ENCODE data around the gene FHAD1.

Gene FHAD1

DNA sequence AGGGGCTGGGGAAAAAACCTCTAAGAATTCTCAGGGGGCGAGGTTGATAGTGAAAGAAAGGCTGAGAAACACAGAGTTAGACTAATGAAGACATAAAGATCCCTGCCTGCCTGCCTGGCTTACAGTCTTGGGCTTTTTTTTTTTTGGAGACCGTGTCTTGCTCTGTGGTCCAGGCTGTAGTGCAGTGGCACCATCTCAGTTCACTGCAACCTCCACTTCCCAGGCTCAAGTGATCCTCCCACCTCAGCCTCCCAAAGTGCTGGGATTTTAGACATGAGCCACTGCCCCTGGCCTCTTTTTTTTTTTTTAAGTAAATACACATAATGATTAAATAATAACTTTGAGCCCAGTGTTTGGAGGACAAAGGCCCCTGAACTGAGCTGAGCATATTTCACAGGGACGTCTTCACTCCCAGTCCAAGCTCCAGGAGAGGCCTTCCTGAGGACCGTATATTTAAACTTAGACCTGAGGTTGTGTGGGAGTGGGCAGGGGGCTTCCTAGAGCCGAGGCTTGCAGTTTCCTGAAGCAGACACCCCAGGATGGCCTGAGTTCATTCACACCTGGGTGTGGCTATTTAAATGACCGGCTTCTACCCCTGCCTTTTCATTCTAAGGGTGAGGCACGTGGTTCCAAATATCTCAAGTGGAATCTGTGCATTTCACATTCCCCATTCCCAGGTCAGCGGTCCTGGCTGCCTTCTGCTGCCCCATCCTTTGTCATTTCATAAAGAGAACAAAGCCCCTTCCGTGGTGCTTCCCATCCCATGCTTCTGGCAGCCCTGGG, 146.6 kb downstream of the FHAD1 start:
- Histone ChIP-seq H3K36me3 (ENCODE audit: control insufficient read depth, insufficient read depth, low read length) (no peaks in the 10 kb centered on the region), H3K27ac (ENCODE audit: insufficient read depth, low read depth, low read length, poor library complexity, severe bottlenecking) (no peak overlapping the region), H3K27me3 (ENCODE audit: control insufficient read depth, insufficient read depth, low read length, poor library complexity, severe bottlenecking) (peaks cover 2% of the 10 kb centered on the region), H3K9me3 (ENCODE audit: control insufficient read depth, low read length) (no peaks in the 10 kb centered on the region), H3K4me1 (ENCODE audit: control insufficient read depth, insufficient read depth, low read length) (peaks cover 2% of the 10 kb centered on the region), H3K4me3 (ENCODE audit: insufficient read depth, low read depth, low read length) (no peak overlapping the region)
- whole genome bisulfite sequencing, 2 experiments = 59 to 60% methylated on average over 9 of the region's 9 CpGs

DNA sequence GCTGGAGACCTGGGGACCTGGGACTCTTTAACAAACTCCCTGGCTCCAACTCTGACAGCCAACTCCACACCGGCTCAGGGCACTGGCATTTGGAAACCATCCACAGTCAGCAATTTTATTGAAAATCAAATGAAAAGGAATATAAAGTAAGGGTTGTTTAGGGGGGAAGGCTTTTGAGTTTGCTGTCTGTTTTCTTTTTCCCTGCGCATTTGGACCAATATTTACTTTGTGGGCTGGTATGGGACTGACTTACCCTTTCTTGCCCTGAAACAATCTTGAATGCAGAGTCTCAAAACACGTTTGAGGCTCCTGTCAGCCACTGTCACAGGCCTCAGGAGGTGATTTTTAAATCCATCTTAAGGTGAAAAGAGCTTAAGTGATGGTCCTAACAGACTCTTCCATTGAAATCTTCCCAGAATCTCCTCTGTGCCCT, 147.3 kb downstream of the FHAD1 start:
- no peaks in the 10 kb centered on the region for H3K36me3 ChIP-seq (ENCODE audit: control insufficient read depth, insufficient read depth, low read length)
- no peaks in the 10 kb centered on the region for H3K27me3 ChIP-seq (ENCODE audit: control insufficient read depth, insufficient read depth, low read length, poor library complexity, severe bottlenecking)
- 61 to 73% methylated on average over 3 of the region's 3 CpGs for WGBS, 2 experiments
- H3K9me3 ChIP-seq (ENCODE audit: control insufficient read depth, low read length) = no peaks in the 10 kb centered on the region
- no peak overlapping the region for H3K27ac ChIP-seq (ENCODE audit: insufficient read depth, low read depth, low read length, poor library complexity, severe bottlenecking)
- H3K4me3 ChIP-seq (ENCODE audit: insufficient read depth, low read depth, low read length) = no peak overlapping the region
- no peaks in the 10 kb centered on the region for H3K4me1 ChIP-seq (ENCODE audit: control insufficient read depth, insufficient read depth, low read length)

DNA sequence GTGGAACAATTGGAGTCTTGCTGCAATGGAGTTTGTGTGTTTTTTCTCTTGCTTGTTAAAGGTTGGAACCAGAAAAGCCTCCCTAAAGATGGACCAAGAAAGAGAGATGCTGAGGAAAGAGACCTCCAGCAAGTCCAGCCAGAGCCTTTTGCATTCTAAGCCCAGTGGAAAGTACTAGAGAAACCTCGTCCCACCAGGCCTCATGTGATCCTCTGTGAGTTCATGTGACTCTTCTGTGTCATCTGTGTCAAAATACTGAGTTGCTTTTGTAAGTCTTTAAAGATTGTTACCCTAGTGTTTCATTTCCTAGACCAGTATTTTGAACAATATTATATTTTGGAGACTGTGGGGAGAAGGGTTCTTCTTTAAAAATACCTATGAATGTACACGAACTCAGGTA, 150.2 kb downstream of the FHAD1 start:
- H3K27me3 ChIP-seq (ENCODE audit: control insufficient read depth, insufficient read depth, low read length, poor library complexity, severe bottlenecking) = no peaks in the 10 kb centered on the region
- H3K27ac ChIP-seq (ENCODE audit: insufficient read depth, low read depth, low read length, poor library complexity, severe bottlenecking) = no peak overlapping the region
- 93% methylated on average over 2 of the region's 2 CpGs for WGBS, 2 experiments
- H3K4me3 ChIP-seq (ENCODE audit: insufficient read depth, low read depth, low read length) = no peak overlapping the region
- no peaks in the 10 kb centered on the region for H3K4me1 ChIP-seq (ENCODE audit: control insufficient read depth, insufficient read depth, low read length)
- no peaks in the 10 kb centered on the region for H3K9me3 ChIP-seq (ENCODE audit: control insufficient read depth, low read length)
- H3K36me3 ChIP-seq (ENCODE audit: control insufficient read depth, insufficient read depth, low read length) = no peaks in the 10 kb centered on the region

DNA sequence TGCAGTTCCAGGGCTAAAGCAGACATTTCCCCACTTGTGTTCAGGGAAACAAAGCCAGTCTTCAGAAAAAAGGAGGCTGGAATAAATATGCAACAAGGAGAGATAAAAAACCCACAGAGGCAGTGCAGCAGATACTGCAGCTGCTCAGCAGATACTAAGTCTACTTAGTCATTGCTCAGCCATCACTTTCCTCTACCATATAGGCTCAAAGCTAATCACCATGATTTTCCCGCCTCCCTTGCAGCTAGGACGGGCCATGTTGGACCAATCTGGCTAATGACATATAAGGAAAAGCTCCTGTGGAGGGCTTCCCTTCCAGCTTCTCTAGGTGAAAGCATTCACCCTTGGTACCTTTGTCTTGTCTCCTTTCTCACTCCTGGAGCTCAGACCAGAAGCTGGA, 152.7 kb downstream of the FHAD1 start:
- Histone ChIP-seq H3K9me3 (ENCODE audit: control insufficient read depth, low read length) (no peaks in the 10 kb centered on the region), H3K4me3 (ENCODE audit: insufficient read depth, low read depth, low read length) (no peak overlapping the region), H3K27ac (ENCODE audit: insufficient read depth, low read depth, low read length, poor library complexity, severe bottlenecking) (no peak overlapping the region), H3K36me3 (ENCODE audit: control insufficient read depth, insufficient read depth, low read length) (no peaks in the 10 kb centered on the region), H3K4me1 (ENCODE audit: control insufficient read depth, insufficient read depth, low read length) (no peaks in the 10 kb centered on the region), H3K27me3 (ENCODE audit: control insufficient read depth, insufficient read depth, low read length, poor library complexity, severe bottlenecking) (no peaks in the 10 kb centered on the region)
- 94 to 100% methylated on average over 2 of the region's 2 CpGs for WGBS, 2 experiments

DNA sequence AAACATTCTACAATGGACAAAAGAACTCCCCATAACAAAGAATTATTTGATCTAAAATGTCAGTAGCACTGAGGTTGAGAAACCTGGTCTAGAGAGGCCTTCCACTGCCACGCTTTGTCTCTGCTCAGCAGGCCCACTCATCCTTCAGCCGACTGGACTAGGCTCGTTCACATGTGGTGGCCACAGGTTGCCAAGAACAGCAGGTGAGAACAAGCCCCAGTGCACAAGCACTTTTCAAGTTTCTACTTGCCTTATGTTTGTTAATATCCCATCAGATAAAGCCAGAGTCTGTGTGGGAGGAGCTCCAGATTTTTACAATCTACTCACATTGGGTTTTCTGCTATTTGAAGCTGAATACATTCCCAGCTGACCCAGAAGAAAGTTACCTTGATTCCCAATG, 153.6 kb downstream of the FHAD1 start:
- WGBS, 2 experiments = 92 to 93% methylated on average over 3 of the region's 3 CpGs
- no peaks in the 10 kb centered on the region for H3K36me3 ChIP-seq (ENCODE audit: control insufficient read depth, insufficient read depth, low read length)
- no peaks in the 10 kb centered on the region for H3K9me3 ChIP-seq (ENCODE audit: control insufficient read depth, low read length)
- H3K27me3 ChIP-seq (ENCODE audit: control insufficient read depth, insufficient read depth, low read length, poor library complexity, severe bottlenecking) = no peaks in the 10 kb centered on the region
- no peak overlapping the region for H3K27ac ChIP-seq (ENCODE audit: insufficient read depth, low read depth, low read length, poor library complexity, severe bottlenecking)
- no peak overlapping the region for H3K4me3 ChIP-seq (ENCODE audit: insufficient read depth, low read depth, low read length)
- H3K4me1 ChIP-seq (ENCODE audit: control insufficient read depth, insufficient read depth, low read length) = no peaks in the 10 kb centered on the region

DNA sequence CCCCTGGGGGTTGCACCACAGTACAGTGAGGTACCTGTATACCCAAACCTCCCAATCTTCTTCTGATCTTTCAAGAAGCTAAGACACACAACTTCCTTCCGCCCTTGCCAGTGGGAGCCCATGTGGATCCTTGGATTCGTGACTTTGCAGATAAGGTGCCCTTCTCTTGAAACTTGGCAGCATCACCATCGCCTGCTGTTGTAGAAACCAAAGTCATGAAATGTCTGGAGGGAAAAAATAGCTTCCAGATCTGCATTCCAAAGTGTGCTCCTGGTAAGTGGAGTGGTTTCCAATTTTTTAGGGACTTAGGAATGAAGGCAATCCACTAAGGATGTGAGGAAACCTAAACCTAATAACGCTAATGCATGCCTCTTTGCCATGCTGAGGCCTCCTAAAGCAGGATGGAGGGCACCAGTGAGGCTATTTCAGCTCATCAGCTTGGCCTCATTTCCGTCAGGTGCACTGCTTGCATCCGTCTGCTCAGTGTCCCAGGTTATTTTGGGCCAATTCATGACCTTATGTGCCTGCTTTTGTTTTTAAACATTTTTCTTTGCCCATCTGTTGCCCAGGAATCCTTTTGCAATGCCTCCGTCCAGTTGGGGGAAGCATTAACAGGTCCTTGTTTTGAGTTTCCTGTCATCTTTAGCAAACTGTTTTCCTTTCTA, 154.5 kb downstream of the FHAD1 start:
- H3K4me1 ChIP-seq (ENCODE audit: control insufficient read depth, insufficient read depth, low read length) = no peaks in the 10 kb centered on the region
- no peaks in the 10 kb centered on the region for H3K27me3 ChIP-seq (ENCODE audit: control insufficient read depth, insufficient read depth, low read length, poor library complexity, severe bottlenecking)
- H3K4me3 ChIP-seq (ENCODE audit: insufficient read depth, low read depth, low read length) = no peak overlapping the region
- H3K36me3 ChIP-seq (ENCODE audit: control insufficient read depth, insufficient read depth, low read length) = no peaks in the 10 kb centered on the region
- no peaks in the 10 kb centered on the region for H3K9me3 ChIP-seq (ENCODE audit: control insufficient read depth, low read length)
- WGBS, 2 experiments = 93 to 94% methylated on average over 7 of the region's 7 CpGs
- no peak overlapping the region for H3K27ac ChIP-seq (ENCODE audit: insufficient read depth, low read depth, low read length, poor library complexity, severe bottlenecking)

DNA sequence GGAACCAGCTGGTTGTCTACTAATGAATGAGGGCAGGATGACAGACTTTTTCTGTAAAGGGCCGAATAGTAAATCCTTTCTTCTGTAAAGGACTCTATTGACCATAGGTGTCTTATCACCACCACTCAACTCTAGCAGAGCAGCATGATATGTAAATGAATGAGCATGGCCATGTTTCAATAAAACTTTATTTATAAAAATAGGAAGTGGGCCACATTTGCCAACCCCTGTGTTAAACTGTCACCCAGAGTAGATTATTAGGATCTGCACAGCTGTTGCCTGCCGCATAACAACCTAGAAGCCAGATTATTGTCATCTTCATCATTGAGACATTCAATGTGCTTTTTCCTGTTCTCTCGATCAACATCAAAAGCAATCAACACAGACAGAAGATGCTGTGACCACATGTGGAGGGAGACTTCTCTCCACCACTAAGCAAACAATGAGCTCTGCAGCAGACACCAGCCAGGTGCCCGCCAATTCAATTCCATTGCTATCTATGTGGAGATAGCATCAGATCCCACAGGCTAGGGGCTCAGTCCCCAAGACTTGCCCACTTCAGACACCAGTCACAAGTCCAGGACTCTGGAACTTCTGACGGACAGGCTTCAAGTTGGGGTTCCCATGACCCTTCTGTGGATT, 155.9 kb downstream of the FHAD1 start:
- no peak overlapping the region for H3K4me3 ChIP-seq (ENCODE audit: insufficient read depth, low read depth, low read length)
- H3K27ac ChIP-seq (ENCODE audit: insufficient read depth, low read depth, low read length, poor library complexity, severe bottlenecking) = no peak overlapping the region
- no peaks in the 10 kb centered on the region for H3K9me3 ChIP-seq (ENCODE audit: control insufficient read depth, low read length)
- H3K27me3 ChIP-seq (ENCODE audit: control insufficient read depth, insufficient read depth, low read length, poor library complexity, severe bottlenecking) = peaks cover 5% of the 10 kb centered on the region
- H3K4me1 ChIP-seq (ENCODE audit: control insufficient read depth, insufficient read depth, low read length) = no peaks in the 10 kb centered on the region
- H3K36me3 ChIP-seq (ENCODE audit: control insufficient read depth, insufficient read depth, low read length) = no peaks in the 10 kb centered on the region
- 92 to 93% methylated on average over 5 of the region's 5 CpGs for WGBS, 2 experiments

DNA sequence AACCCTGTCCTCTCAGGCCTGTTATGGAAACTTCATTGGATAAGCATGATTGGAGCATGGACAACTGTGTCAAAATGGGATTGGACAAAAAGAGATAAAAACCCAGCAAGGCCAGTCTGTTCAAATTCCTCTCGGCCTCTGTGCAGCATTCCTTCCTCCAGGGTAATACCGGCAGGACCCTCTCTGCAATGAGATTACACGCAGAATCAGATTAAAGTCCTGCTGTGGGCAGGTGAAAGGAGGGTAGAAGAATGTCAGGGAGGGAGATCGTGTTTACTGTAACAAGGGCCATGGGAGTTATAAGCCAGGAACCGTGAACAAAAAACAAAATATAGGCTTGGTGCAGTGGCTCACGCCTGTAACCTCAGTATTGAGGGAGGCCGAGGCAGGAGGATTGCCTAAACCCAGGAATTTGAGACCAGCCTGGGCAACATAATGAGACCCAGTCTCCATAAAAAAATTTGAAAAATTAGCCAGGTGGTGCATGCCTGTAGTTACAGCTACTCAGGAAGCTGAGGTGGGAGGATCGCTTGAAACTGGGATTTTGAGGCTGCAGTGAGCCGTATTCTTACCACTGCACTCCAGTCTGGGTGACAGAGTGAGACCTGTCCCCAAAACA, 157.0 kb downstream of the FHAD1 start:
- no peaks in the 10 kb centered on the region for H3K36me3 ChIP-seq (ENCODE audit: control insufficient read depth, insufficient read depth, low read length)
- no peaks in the 10 kb centered on the region for H3K9me3 ChIP-seq (ENCODE audit: control insufficient read depth, low read length)
- WGBS, 2 experiments = 91 to 94% methylated on average over 9 of the region's 9 CpGs
- no peak overlapping the region for H3K4me3 ChIP-seq (ENCODE audit: insufficient read depth, low read depth, low read length)
- no peak overlapping the region for H3K27ac ChIP-seq (ENCODE audit: insufficient read depth, low read depth, low read length, poor library complexity, severe bottlenecking)
- H3K27me3 ChIP-seq (ENCODE audit: control insufficient read depth, insufficient read depth, low read length, poor library complexity, severe bottlenecking) = peaks cover 10% of the 10 kb centered on the region
- peaks cover 7% of the 10 kb centered on the region for H3K4me1 ChIP-seq (ENCODE audit: control insufficient read depth, insufficient read depth, low read length)

DNA sequence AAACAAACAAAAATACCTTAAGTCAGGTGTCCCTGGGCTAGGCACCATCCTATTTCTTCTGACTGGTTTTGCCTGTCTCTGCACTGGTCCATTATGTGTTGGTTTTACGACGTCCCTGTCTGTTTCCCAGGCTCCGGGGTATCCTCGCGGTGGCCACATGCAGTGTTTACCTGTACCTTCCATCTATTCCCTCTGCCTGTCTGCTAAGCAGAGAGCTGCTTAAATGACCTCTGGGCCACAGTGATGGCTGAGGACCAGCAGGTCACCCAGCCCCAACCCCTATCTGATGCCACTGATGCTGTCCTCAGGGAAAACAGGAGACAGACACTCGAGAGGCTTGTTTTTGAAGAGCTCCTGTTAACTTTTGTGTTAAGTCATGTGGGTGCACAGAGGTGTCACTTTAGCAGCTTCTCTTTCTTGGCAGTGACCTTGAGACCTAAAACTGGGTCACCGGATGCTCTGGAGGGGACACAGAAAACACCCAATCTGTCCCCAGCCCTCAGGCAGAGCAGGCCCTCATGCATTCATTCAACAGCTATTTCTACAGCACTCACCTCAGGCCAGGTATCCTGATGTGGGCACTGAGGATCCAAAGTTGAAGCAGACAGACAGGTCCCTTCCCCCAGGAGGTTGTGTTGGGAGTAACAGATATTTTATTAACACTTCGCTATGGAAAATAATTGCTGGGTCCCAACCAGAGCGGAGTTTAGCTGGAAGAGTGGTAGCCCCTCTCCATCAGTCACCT, 158.3 kb downstream of the FHAD1 start:
- WGBS, 2 experiments = 93 to 95% methylated on average over 9 of the region's 9 CpGs
- H3K4me1 ChIP-seq (ENCODE audit: control insufficient read depth, insufficient read depth, low read length) = peaks cover 9% of the 10 kb centered on the region
- H3K27me3 ChIP-seq (ENCODE audit: control insufficient read depth, insufficient read depth, low read length, poor library complexity, severe bottlenecking) = peaks cover 15% of the 10 kb centered on the region
- H3K36me3 ChIP-seq (ENCODE audit: control insufficient read depth, insufficient read depth, low read length) = no peaks in the 10 kb centered on the region
- H3K4me3 ChIP-seq (ENCODE audit: insufficient read depth, low read depth, low read length) = no peak overlapping the region
- no peaks in the 10 kb centered on the region for H3K9me3 ChIP-seq (ENCODE audit: control insufficient read depth, low read length)
- no peak overlapping the region for H3K27ac ChIP-seq (ENCODE audit: insufficient read depth, low read depth, low read length, poor library complexity, severe bottlenecking)
